ENCODE measurements around the gene ABCG1. TPM values are rescaled to one million over a fixed set of nuclear protein-coding genes. Genes with fewer than 3 reads are reported as not detected.
A peak's percentile ranks its signal among the peaks of the same experiment; 100 is the strongest.

The ABCG1 gene
- total and polyA plus RNA-seq, 8 donors, result 3.1 to 65.9 (median 15.6) TPM

GRCh38 chr21:42319851-42320572 is 101.1 kb downstream of the ABCG1 start:
- peaks cover 0 to 41% (median 0%) of the 10 kb centered on the region in 3 donors for H3K27me3 ChIP-seq
- H3K4me1 ChIP-seq, result peaks cover 7 to 13% (median 8%) of the 10 kb centered on the region in 4 donors
- DNase-seq, result peak in 1 of 2 donors; percentile 61
- intact Hi-C loops (cut with DNase I; ENCODE audit: low total_unique reads), result no loop called here
- H3K27ac ChIP-seq, result no peak overlapping the region
- H3K9me3 ChIP-seq, result no peaks in the 10 kb centered on the region
- WGBS, 5 donors, result 54 to 73% (median 62%) methylated on average over 8 to 17 of the region's 17 CpGs
- TF ChIP-seq POLR2A (IDR thresholded peaks at IDR 0.05) (no peak), POLR2AphosphoS5 (IDR thresholded peaks at IDR 0.05) (no peak), CTCF (IDR thresholded peaks at IDR 0.05) (no peak), EP300 (IDR thresholded peaks at IDR 0.05) (no peak)
- H3K4me3 ChIP-seq, result no peak overlapping the region
- no peaks in the 10 kb centered on the region for H3K36me3 ChIP-seq

GRCh38 chr21:42320791-42321190 is 101.9 kb downstream of the ABCG1 start:
- TF ChIP-seq CTCF (IDR thresholded peaks at IDR 0.05), result no peak
- no peak for TF ChIP-seq POLR2A (IDR thresholded peaks at IDR 0.05)
- TF ChIP-seq POLR2AphosphoS5 (IDR thresholded peaks at IDR 0.05), result no peak
- no peak for TF ChIP-seq EP300 (IDR thresholded peaks at IDR 0.05)
- no peak for DNase-seq
- Histone ChIP-seq H3K9me3 (peaks cover 0 to 4% (median 0%) of the 10 kb centered on the region in 4 donors), H3K4me3 (no peak overlapping the region), H3K4me1 (peaks cover 0 to 6% (median under 1%) of the 10 kb centered on the region in 4 donors), H3K36me3 (no peaks in the 10 kb centered on the region), H3K27me3 (peaks cover 0 to 45% (median 0%) of the 10 kb centered on the region in 3 donors), H3K27ac (no peak overlapping the region)
- 91 to 97% (median 94%) methylated on average over 8 of the region's 8 CpGs for WGBS, 5 donors
- intact Hi-C loops (cut with DNase I; ENCODE audit: low total_unique reads), result no loop called here

- no peaks in the 10 kb centered on the region for H3K36me3 ChIP-seq
- no peak for DNase-seq
Observed at GRCh38 chr21:42321231-42321630, 102.3 kb downstream of the ABCG1 start.

GRCh38 chr21:42321845-42322244 is 102.9 kb downstream of the ABCG1 start:
- intact Hi-C loops (cut with DNase I; ENCODE audit: low total_unique reads), result no loop called here
- Histone ChIP-seq H3K4me3 (no peak overlapping the region), H3K9me3 (peaks cover 0 to 4% (median 0%) of the 10 kb centered on the region in 4 donors), H3K27ac (no peak overlapping the region), H3K36me3 (no peaks in the 10 kb centered on the region), H3K4me1 (peaks cover 0 to 6% (median 0%) of the 10 kb centered on the region in 4 donors), H3K27me3 (peaks cover 0 to 45% (median 0%) of the 10 kb centered on the region in 3 donors)
- 85 to 96% (median 91%) methylated on average over 4 of the region's 4 CpGs for WGBS, 5 donors
- TF ChIP-seq POLR2A (IDR thresholded peaks at IDR 0.05) (no peak), CTCF (IDR thresholded peaks at IDR 0.05) (no peak), EP300 (IDR thresholded peaks at IDR 0.05) (no peak), POLR2AphosphoS5 (IDR thresholded peaks at IDR 0.05) (no peak)
- DNase-seq, result no peak

More at GRCh38 chr21:42321231-42321630, 102.3 kb downstream of the ABCG1 start:
- peaks cover 0 to 6% (median 0%) of the 10 kb centered on the region in 4 donors for H3K4me1 ChIP-seq
- peaks cover 0 to 45% (median 0%) of the 10 kb centered on the region in 3 donors for H3K27me3 ChIP-seq
- intact Hi-C loops (cut with DNase I; ENCODE audit: low total_unique reads), result no loop called here
- peaks cover 0 to 4% (median 0%) of the 10 kb centered on the region in 4 donors for H3K9me3 ChIP-seq
- TF ChIP-seq EP300 (IDR thresholded peaks at IDR 0.05), result no peak
- no peak for TF ChIP-seq POLR2AphosphoS5 (IDR thresholded peaks at IDR 0.05)
- TF ChIP-seq CTCF (IDR thresholded peaks at IDR 0.05), result no peak
- no peak for TF ChIP-seq POLR2A (IDR thresholded peaks at IDR 0.05)
- no peak overlapping the region for H3K4me3 ChIP-seq
- H3K27ac ChIP-seq, result no peak overlapping the region
- 86 to 92% (median 90%) methylated on average over 10 of the region's 10 CpGs for WGBS, 5 donors

All from stomach (tissue), 9 donors.